Adipose tissue (tissue), 3 donors: ENCODE results near the gene TMEM100. TPM values are rescaled to one million over a fixed set of nuclear protein-coding genes. Genes with fewer than 3 reads are reported as not detected.

Experiments used
- H3K27ac ChIP-seq: one replicate; pipeline ENCODE4 v1.5.1; 2013; ENCODE audit warnings: low read depth, low read length
- WGBS, 3 donors: extraction: QIAGEN DNeasy Blood & Tissue Kit; methylation state at CpG; one replicate each; pipeline ENCODE4 v1.1.7; 2013; 5-methylcytosine and 5-hydroxymethylcytosine counted together
- polyA plus RNA-seq, 3 donors: library from polyadenylated mRNA; stranded (reverse); fragments of 200-250 nt; gene quantifications; one replicate each; pipeline ENCODE4 v1.2.3, GENCODE V29; 2013
- donor health status: healthy with polysubstance abuse.
- donor health status: Bipolar disorder and iron deficiency.
- donor health status: healthy.

TMEM100 gene
- polyA plus RNA-seq: 10 to 100 TPM in 2 of 3 donors, 1 to 10 TPM in 1; 4.3 to 42.6 (median 30.8) TPM

GRCh38 chr17:55722742-55723487 is at the start of gene TMEM100:
Gene TMEM100, minus strand, starts transcription at chr17:55722864. Its CDS starts 1,794 bp downstream, at chr17:55721070.
- WGBS, 3 donors: 15 to 25% (median 17%) methylated on average over 12 of the region's 12 CpGs
- H3K27ac ChIP-seq: no peak within 1 kb of the TSS

- WGBS, 3 donors: 95 to 98% (median 97%) methylated on average over 7 of the region's 7 CpGs
- no peak overlapping the region for H3K27ac ChIP-seq
Observed at GRCh38 chr17:55772086-55772485, 49.4 kb upstream of the TMEM100 start.

- H3K27ac ChIP-seq: no peak overlapping the region
- WGBS, 3 donors: 45 to 52% (median 47%) methylated on average over 4 of the region's 4 CpGs
Observed at GRCh38 chr17:55770196-55770870, 47.7 kb upstream of the TMEM100 start.

DNA sequence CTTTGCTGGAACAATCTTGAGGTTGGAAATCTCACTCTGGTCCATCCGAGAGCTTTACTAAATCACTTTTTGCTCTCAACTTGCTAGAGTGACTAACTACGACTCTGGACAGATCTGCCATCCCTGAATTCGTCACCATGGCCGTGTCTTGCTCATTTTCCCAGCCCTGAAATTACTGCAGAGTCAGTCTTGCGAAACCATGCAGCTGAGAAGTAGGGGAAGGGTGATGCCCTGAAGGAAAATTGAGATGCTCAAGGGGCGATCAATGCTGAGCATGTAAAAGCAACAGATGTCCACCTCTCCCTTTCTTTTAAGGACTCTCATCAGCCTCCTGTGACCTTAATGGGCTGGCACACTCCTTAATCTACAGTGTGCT is 46.9 kb upstream of the TMEM100 start:
- no peak overlapping the region for H3K27ac ChIP-seq
- 52 to 67% (median 61%) methylated on average over 6 of the region's 6 CpGs for WGBS, 3 donors

GRCh38 chr17:55768936-55769624 is 46.4 kb upstream of the TMEM100 start:
- H3K27ac ChIP-seq: no peak overlapping the region

- WGBS, 3 donors: 88 to 98% (median 95%) methylated on average over 3 of the region's 3 CpGs
- H3K27ac ChIP-seq: no peak overlapping the region
Observed at GRCh38 chr17:55765472-55765871, 42.8 kb upstream of the TMEM100 start.

GRCh38 chr17:55764610-55765009 is 41.9 kb upstream of the TMEM100 start:
- H3K27ac ChIP-seq: no peak overlapping the region
- 93 to 99% (median 97%) methylated on average over 4 of the region's 4 CpGs for WGBS, 3 donors

- H3K27ac ChIP-seq: no peak overlapping the region
- WGBS, 3 donors: 40 to 76% (median 44%) methylated on average over 6 of the region's 6 CpGs
Observed at GRCh38 chr17:55763856-55764255, 41.2 kb upstream of the TMEM100 start.

DNA sequence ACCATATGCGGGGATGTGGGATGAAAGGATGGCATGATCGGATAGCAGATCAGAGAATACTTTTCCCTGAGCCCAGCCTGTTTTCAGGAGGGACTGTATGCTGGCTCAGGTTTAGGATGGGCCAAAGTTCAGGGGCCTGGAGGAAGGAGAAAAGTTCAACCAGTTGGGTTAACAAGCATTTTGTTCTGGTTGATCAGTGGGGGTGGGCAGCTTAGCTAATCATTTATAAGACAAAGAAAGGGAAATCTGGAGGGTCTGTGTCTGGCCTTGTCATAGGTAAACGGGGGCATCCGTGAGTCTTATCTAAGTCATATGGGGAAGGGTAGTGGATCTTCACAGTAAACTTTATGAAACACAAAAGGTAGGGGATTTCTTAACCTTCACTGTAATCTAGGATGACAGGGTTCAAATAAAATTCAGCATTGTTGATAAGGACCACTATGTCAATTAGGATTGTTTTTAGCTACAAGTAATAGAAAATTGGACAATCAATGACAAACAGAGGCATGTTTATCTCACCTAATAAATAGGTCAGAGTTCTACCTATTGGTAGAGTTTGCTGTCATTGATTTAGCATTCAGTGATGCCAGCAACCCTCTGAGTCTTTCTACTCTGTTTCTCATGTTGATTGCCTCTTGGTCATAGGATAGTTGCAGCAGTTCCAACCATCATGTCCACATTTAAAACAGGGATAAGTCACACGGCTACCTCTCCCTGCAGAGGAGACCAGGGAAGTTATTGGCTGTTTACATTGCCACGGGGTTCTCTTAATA is 39.6 kb upstream of the TMEM100 start:
- WGBS, 3 donors: 89 to 95% (median 94%) methylated on average over 6 of the region's 6 CpGs
- no peak overlapping the region for H3K27ac ChIP-seq

- 50 to 67% (median 56%) methylated on average over 3 of the region's 3 CpGs for WGBS, 3 donors
- no peak overlapping the region for H3K27ac ChIP-seq
Observed at GRCh38 chr17:55760643-55761355, 38.1 kb upstream of the TMEM100 start.

- H3K27ac ChIP-seq: no peak overlapping the region
Observed at GRCh38 chr17:55758171-55758570, 35.5 kb upstream of the TMEM100 start.

DNA sequence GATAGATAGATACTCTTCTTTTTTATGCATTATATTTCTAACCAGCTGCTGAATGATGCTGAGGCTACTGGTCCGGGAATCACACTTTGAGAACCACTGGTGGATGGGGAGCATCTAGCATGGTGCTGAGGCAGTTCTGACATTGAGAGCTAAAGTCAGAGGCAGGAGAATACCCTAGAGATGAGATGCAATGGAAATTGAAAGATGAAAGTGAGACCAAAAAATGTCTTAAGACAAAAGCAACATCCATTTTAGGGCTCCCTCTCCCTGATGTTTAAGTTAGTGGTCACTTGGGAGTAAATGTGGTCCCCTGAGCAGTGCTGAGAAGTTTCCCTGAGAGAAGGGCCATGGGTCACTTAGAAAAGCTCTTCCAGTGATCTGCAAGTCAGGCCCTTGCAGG is 35.0 kb upstream of the TMEM100 start:
- H3K27ac ChIP-seq: no peak overlapping the region
- WGBS, 3 donors: 95 to 98% (median 97%) methylated on average over 1 of the region's 1 CpG

- 91 to 96% (median 94%) methylated on average over 2 of the region's 2 CpGs for WGBS, 3 donors
- H3K27ac ChIP-seq: no peak overlapping the region
Observed at GRCh38 chr17:55756689-55757088, 34.0 kb upstream of the TMEM100 start.

DNA sequence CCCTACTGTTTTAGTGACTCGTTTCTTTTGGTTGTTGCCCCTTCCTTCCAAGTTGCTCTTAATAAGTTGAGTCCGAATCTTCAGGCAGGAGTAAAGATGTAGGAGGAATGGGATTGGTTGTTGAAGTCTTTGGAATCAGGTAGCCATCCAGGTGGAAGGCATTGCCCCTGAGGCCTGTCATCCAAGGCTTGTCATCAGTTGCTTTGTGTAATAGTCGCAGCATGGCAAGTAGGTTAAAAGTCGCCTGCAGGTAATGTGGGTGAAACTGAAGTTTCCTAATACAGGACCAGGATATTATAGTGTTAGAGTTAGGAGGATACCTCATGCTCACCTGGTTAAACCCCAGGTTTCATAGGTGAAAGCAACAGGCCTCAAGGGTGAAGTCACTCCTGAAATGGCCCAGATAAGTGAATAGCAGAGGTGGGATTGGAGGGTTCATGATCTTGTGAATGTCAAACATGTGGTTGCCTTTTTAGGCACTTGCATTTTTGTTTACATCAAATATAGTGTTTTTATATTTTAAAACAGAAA is 29.1 kb upstream of the TMEM100 start:
- H3K27ac ChIP-seq: no peak overlapping the region
- WGBS, 3 donors: 67 to 75% (median 73%) methylated on average over 4 of the region's 4 CpGs

DNA sequence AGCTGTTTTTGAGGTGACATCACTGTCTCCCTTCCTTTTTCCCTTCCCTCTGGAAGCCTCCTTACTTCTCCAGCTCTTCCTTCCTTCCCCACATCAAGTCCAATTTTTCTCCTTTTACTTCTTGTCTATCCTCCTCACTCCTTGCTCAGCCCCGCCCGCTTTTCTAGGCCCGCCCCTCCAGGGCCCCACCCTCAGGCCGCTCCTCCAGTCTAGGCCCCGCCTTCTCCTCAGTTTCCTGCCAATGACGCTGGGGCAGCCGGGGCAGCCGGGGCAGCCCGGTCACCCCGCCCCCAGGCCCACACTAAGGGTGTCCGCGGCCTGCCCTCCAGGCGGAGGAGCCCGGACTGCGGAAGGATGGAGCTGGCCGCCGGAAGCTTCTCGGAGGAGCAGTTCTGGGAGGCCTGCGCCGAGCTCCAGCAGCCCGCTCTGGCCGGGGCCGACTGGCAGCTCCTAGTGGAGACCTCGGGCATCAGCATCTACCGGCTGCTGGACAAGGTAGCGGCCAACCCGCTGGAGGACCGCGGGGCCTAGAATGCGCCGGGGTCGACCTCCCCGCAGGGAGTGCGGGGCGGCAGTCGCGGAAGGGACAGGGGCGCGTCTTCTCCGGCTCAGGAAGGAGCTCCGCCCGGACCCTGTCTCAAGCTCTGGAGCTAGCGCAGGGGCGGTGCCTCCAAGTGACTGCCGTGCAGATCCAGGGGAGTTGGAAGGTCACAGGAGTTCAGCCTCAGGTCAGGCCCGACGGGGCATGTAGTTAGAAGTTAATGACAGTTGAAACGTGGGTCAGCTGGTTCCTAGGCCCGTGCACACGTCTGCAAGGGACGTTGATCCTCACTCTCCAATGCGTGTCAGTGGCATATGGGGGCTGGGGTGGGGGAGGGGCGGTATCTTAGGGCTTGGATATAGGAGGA is 28.3 kb upstream of the TMEM100 start, which contains the start of gene PCTP:
Gene PCTP (plus strand): TSS at position 302 of the 908 bp plus-strand sequence. CDS start 53 bp downstream, at position 355.
- 0 to 1% (median 0%) methylated on average over 52 to 53 of the region's 53 CpGs for WGBS, 3 donors
- H3K27ac ChIP-seq: no peak within 1 kb of the TSS

DNA sequence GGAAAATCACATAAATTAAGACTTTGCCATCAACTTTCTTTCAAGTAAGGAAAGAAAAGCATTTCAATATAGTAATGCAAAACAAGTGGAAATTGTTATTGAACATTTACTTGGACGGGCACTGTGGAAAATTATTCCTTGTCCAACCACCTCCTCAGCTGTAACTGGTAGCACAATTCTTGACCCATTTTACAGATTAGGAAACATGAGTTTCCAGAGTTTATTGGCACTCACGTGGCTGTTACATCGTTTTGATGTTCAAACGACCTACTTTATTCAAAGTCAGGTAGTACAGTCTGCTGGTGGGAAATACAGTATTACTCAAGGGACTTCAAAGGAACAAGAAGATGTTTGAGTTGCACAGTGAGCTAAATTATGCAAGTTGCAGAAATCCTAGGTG is 27.3 kb upstream of the TMEM100 start:
- WGBS, 3 donors: 69 to 81% (median 70%) methylated on average over 4 of the region's 4 CpGs

GRCh38 chr17:55748841-55749240 is 26.2 kb upstream of the TMEM100 start:
- 94 to 99% (median 95%) methylated on average over 1 of the region's 1 CpG for WGBS, 3 donors
- no peak overlapping the region for H3K27ac ChIP-seq

More for the DNA sequence above, 27.3 kb upstream of the TMEM100 start:
- no peak overlapping the region for H3K27ac ChIP-seq
